ENCODE results near the gene GALK2. TPM values are rescaled to one million over a fixed set of nuclear protein-coding genes. Genes with fewer than 3 reads are reported as not detected.

The GALK2 gene
- total RNA-seq = 43.7 and 56.7 TPM in 2 replicates

DNA sequence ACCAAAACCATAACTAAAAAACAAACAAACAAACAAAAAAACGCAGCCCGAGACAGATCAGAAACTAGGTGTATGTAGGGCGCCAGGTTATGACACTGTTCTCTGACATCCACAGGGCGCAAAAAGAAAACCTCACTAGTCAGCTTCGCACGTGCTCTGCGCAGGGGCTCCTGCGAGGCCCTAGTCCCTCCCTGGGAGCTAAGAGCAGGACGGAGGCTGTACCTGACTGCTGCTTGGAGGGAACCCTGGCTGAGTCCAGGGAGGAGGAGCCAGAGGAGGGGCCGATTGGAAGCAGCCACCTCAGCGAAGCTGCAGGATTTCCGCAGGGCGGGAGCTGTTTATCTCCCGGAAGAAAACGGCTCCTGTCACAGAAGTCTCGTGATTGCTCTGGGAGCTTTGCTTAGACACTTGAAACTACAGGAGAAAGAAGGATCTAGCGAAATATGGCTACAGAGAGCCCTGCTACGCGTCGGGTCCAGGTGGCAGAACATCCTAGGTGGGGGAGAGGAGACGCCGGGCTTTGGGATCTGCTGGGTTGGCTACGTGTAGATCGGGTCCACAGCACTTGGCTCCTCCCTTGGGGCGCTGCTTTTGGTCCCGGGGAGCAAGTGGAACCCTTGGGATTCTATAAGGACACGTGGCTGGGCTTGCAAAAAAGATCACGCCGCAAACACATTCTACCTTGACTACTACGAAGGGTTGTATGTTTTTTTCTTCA is at the start of gene GALK2:
Gene GALK2, plus strand, starts transcription at position 368 of the 718 bp plus-strand sequence. Its CDS starts 76 bp downstream, at position 444.

GRCh38 chr15:49155110-49155833 is 14.8 kb upstream of the GALK2 start, which contains the start of gene COPS2:
Gene COPS2, minus strand, starts transcription at chr15:49155599. Its CDS starts 21 bp downstream, at chr15:49155578.

Small RNA genes within 50 kb of the gene (small RNA-seq; reads per million reads assigned to genes)
- gene MIR4716 (not detected), gene RF00019 (not detected), gene RN7SL307P (not detected)

Other genes with a start within 250 kb of the GALK2 start
- 0.39 and 0.73 TPM in 2 replicates for gene SHC4, start 206.3 kb upstream of the GALK2 start, total RNA-seq
- gene SECISBP2L, start 123.8 kb upstream of the GALK2 start, total RNA-seq = 22.8 and 28.9 TPM in 2 replicates
- 84.1 and 87.1 TPM in 2 replicates for gene COPS2, start 14.6 kb upstream of the GALK2 start, total RNA-seq